ENCODE measurements around the gene UXS1. TPM values are rescaled to one million over a fixed set of nuclear protein-coding genes. Genes with fewer than 3 reads are reported as not detected.

The UXS1 gene
- total RNA-seq, 1 donor from 2014 or later = 49.2 TPM

DNA sequence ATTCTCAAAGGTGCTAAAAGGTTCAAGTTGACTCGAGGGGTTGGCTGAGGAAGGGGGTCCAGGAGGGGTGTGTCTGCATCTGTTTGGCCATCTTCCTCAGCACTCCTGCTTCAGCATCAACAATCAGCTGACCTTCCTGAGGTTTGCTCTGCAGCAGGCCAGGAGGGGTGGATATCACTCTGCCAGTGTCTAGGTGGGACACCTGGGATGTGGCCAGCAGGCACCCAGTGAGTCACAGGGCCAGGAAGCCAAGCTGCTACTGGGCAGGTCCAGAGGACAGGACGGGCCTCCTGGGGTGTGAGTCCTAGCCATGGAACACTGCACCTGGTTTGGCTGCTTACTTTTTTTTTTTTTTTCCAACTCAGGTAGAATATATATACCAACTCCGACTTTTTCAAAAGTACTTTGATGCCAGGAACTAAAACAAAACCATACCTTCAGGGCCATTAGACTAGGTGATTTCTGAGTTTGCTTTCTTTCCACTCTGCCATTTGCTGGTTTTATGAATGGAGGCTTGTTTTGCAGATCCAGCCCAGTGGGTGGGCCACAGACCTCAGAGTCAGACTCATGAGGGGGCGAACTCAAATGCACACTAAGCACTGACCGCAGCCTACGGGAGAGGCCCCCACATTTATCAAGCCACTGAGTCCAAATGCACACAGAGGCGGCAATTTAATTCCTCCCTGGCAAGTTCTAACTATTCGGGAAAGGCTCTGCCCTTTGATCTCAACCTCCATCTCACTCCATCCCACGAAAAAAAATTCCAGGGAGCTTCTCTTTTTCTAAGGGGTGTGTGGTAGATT lies 76.0 kb downstream of the UXS1 start:
- Histone ChIP-seq H3K79me2 (ENCODE audit: insufficient read depth, low read length) (no peaks in the 10 kb centered on the region), H3K4me1 (ENCODE audit: insufficient read depth, low read length) (peaks cover 11% of the 10 kb centered on the region), H3K9me3 (ENCODE audit: insufficient read depth, low read depth, low read length) (no peaks in the 10 kb centered on the region), H3K4me2 (ENCODE audit: low read length) (no peak overlapping the region), H3K27me3 (ENCODE audit: insufficient read depth, low read length) (no peaks in the 10 kb centered on the region), H3K27ac (ENCODE audit: low read depth, low read length) (no peak overlapping the region), H4K20me1 (ENCODE audit: insufficient read depth, low read length) (peaks cover 21% of the 10 kb centered on the region), H3K4me3 (ENCODE audit: insufficient read depth, low read depth, low read length) (no peak overlapping the region), H3K9ac (ENCODE audit: low read length) (no peak overlapping the region), H3K36me3 (ENCODE audit: insufficient read depth, low read length) (no peaks in the 10 kb centered on the region), H2AFZ (ENCODE audit: low read depth, low read length) (no peak overlapping the region)
- peaks cover 16% of the 10 kb centered on the region for H3K4me1 Mint-ChIP-seq (ENCODE audit: low read depth, unreplicated experiment)
- no peaks in the 10 kb centered on the region for H3K9me3 Mint-ChIP-seq (ENCODE audit: unreplicated experiment)
- DNase-seq (ENCODE audit: low read depth) = peak; percentile 10
- H3K36me3 Mint-ChIP-seq (ENCODE audit: low read depth, unreplicated experiment) = peaks cover 18% of the 10 kb centered on the region
- no peak overlapping the region for H3K4me3 Mint-ChIP-seq (ENCODE audit: unreplicated experiment)
- no peaks in the 10 kb centered on the region for H3K27me3 Mint-ChIP-seq (ENCODE audit: low read depth, unreplicated experiment)
- TF ChIP-seq, protein P1, sequence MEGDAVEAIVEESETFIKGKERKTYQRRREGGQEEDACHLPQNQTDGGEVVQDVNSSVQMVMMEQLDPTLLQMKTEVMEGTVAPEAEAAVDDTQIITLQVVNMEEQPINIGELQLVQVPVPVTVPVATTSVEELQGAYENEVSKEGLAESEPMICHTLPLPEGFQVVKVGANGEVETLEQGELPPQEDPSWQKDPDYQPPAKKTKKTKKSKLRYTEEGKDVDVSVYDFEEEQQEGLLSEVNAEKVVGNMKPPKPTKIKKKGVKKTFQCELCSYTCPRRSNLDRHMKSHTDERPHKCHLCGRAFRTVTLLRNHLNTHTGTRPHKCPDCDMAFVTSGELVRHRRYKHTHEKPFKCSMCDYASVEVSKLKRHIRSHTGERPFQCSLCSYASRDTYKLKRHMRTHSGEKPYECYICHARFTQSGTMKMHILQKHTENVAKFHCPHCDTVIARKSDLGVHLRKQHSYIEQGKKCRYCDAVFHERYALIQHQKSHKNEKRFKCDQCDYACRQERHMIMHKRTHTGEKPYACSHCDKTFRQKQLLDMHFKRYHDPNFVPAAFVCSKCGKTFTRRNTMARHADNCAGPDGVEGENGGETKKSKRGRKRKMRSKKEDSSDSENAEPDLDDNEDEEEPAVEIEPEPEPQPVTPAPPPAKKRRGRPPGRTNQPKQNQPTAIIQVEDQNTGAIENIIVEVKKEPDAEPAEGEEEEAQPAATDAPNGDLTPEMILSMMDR (IDR thresholded peaks at IDR 0.05; ENCODE audit: insufficient read depth, low read depth, low read length) = no peak
- no peak for TF ChIP-seq EZH2 (IDR thresholded peaks at IDR 0.05; ENCODE audit: insufficient read depth, low read length)
- H3K27ac Mint-ChIP-seq (ENCODE audit: unreplicated experiment) = no peak overlapping the region
- no peak for FAIRE-seq

DNA sequence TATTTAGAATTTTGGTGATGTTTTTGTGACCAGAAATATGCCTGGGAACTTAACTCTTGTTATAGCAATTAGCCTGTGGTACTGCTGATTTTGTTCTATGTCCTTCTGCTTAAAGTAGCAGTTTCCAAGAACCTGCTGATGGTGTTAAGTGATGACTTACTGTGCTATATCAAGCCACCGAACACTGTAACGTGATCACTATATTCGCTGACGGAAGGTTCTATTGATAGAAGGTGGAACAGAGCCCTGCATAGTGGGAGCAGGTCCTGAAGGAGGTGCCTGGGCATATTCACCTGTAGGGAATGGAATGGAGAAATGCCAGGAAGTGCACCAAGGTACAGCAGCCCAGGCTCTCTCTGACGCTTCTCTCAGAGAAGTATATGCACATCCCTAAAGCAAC lies 76.8 kb downstream of the UXS1 start:
- H3K27ac Mint-ChIP-seq (ENCODE audit: unreplicated experiment) = no peak overlapping the region
- Histone ChIP-seq H3K9ac (ENCODE audit: low read length) (no peak overlapping the region), H3K27me3 (ENCODE audit: insufficient read depth, low read length) (no peaks in the 10 kb centered on the region), H3K4me1 (ENCODE audit: insufficient read depth, low read length) (peaks cover 11% of the 10 kb centered on the region), H2AFZ (ENCODE audit: low read depth, low read length) (no peak overlapping the region), H4K20me1 (ENCODE audit: insufficient read depth, low read length) (peaks cover 21% of the 10 kb centered on the region), H3K4me2 (ENCODE audit: low read length) (no peak overlapping the region), H3K27ac (ENCODE audit: low read depth, low read length) (no peak overlapping the region), H3K36me3 (ENCODE audit: insufficient read depth, low read length) (no peaks in the 10 kb centered on the region), H3K79me2 (ENCODE audit: insufficient read depth, low read length) (no peaks in the 10 kb centered on the region), H3K4me3 (ENCODE audit: insufficient read depth, low read depth, low read length) (no peak overlapping the region), H3K9me3 (ENCODE audit: insufficient read depth, low read depth, low read length) (no peaks in the 10 kb centered on the region)
- DNase-seq (ENCODE audit: low read depth) (no peak), FAIRE-seq (no peak)
- TF ChIP-seq, protein P1 (IDR thresholded peaks at IDR 0.05; ENCODE audit: insufficient read depth, low read depth, low read length) = no peak
- TF ChIP-seq EZH2 (IDR thresholded peaks at IDR 0.05; ENCODE audit: insufficient read depth, low read length) = no peak
- H3K9me3 Mint-ChIP-seq (ENCODE audit: unreplicated experiment) = no peaks in the 10 kb centered on the region
- no peaks in the 10 kb centered on the region for H3K27me3 Mint-ChIP-seq (ENCODE audit: low read depth, unreplicated experiment)
- H3K36me3 Mint-ChIP-seq (ENCODE audit: low read depth, unreplicated experiment) = peaks cover 21% of the 10 kb centered on the region
- H3K4me1 Mint-ChIP-seq (ENCODE audit: low read depth, unreplicated experiment) = peaks cover 16% of the 10 kb centered on the region
- no peak overlapping the region for H3K4me3 Mint-ChIP-seq (ENCODE audit: unreplicated experiment)

DNA sequence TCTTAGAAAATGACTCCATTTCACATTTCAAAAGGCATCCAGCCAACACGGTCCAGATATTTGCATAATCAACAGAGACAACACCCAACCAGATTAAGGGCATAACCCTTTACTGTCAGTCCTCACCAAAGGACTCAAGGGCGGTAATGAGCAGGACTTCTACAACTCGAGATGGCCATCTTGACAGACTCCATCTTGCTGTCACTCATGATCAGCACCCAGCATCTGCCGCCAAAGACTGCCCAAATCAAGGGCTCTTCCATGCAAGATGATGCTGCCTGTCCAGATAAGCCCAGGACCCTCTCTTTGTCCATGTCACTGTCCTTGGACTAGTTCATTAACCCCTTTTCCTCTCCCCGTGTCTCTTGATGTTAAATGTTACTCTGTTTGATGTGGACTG lies 77.9 kb downstream of the UXS1 start:
- DNase-seq (ENCODE audit: low read depth) = no peak
- TF ChIP-seq, protein P1 (IDR thresholded peaks at IDR 0.05; ENCODE audit: insufficient read depth, low read depth, low read length) = no peak
- no peak for TF ChIP-seq EZH2 (IDR thresholded peaks at IDR 0.05; ENCODE audit: insufficient read depth, low read length)
- Mint-ChIP-seq H3K4me3 (ENCODE audit: unreplicated experiment) (no peak overlapping the region), H3K27me3 (ENCODE audit: low read depth, unreplicated experiment) (no peaks in the 10 kb centered on the region), H3K36me3 (ENCODE audit: low read depth, unreplicated experiment) (peaks cover 25% of the 10 kb centered on the region), H3K27ac (ENCODE audit: unreplicated experiment) (peak overlapping the region; percentile 6), H3K9me3 (ENCODE audit: unreplicated experiment) (no peaks in the 10 kb centered on the region), H3K4me1 (ENCODE audit: low read depth, unreplicated experiment) (peaks cover 16% of the 10 kb centered on the region)
- Histone ChIP-seq H3K4me2 (ENCODE audit: low read length) (no peak overlapping the region), H3K4me3 (ENCODE audit: insufficient read depth, low read depth, low read length) (no peak overlapping the region), H3K4me1 (ENCODE audit: insufficient read depth, low read length) (peaks cover 11% of the 10 kb centered on the region), H4K20me1 (ENCODE audit: insufficient read depth, low read length) (peaks cover 21% of the 10 kb centered on the region), H3K27me3 (ENCODE audit: insufficient read depth, low read length) (no peaks in the 10 kb centered on the region), H3K27ac (ENCODE audit: low read depth, low read length) (no peak overlapping the region), H2AFZ (ENCODE audit: low read depth, low read length) (no peak overlapping the region), H3K9me3 (ENCODE audit: insufficient read depth, low read depth, low read length) (no peaks in the 10 kb centered on the region), H3K9ac (ENCODE audit: low read length) (no peak overlapping the region), H3K79me2 (ENCODE audit: insufficient read depth, low read length) (no peaks in the 10 kb centered on the region), H3K36me3 (ENCODE audit: insufficient read depth, low read length) (no peaks in the 10 kb centered on the region)
- no peak for FAIRE-seq
